ENCODE results near the gene COL1A1.
A peak's percentile ranks its signal among the peaks of the same experiment; 100 is the strongest.

COL1A1 gene

DNA sequence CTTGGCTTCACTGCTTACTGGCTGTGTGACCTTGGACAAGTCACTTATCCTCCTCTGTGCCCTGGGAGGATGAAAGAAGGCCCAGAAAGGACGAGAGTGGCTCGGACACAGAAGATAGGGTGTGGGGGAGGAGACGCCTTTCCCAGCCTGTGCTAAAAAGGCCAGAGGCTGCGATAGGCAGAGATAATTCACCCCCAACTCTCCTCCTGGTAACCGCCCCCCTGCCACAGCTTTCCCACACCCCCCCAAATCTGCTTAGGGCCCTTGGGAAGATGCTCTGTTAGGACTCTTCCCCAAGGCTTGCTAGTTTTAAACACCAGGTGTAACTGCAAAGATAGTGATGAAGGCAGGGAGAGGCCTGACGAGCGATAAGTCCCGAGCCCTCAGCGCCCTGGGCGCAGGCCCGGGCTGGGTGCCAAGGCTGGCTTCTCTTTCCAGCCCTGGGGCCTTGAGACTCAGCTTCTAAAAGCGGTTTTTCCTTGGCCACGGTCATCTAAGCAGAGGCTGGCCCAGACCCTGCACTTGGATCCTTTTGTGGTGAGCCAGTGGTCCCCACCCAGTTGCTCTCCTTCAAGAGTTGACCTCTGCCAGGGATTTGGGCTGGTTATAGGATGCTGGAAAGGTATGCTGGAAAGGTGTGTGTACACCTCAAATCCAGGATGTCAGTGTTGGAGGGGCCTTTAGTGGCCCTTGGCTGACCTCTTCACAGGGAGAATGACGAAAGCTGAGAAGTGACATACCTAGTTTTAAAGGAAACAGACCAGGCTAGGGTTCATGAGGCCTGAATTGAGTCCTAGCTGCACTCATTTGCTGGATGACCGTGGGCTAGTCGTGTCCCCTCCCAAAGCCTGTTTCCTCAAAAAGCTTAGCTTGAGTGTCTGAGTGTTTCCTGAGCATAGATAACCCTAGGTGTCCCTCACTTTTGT is 47.5 kb downstream of the COL1A1 start:
- DNase-seq, result no peak

DNA sequence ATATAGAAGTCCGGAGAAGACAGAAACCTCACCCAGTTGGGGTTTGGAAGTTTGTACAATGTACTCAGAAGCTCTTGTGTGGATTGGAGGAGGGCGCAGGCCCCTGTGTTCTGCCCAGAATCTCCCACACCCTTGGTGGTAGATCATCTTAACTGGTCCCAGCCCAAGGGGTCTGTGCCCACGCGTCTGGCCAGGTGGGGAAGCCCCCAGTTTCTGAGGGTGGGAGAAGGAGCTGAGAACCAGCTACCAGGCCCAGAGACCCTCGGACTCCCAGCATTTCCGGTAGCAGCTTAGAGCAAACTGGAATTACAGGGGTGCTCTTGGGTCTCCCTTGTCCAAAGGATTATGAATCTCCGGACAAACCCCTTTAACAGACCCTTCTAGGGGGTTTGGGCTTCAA is 48.7 kb downstream of the COL1A1 start:
- no peak for DNase-seq

DNA sequence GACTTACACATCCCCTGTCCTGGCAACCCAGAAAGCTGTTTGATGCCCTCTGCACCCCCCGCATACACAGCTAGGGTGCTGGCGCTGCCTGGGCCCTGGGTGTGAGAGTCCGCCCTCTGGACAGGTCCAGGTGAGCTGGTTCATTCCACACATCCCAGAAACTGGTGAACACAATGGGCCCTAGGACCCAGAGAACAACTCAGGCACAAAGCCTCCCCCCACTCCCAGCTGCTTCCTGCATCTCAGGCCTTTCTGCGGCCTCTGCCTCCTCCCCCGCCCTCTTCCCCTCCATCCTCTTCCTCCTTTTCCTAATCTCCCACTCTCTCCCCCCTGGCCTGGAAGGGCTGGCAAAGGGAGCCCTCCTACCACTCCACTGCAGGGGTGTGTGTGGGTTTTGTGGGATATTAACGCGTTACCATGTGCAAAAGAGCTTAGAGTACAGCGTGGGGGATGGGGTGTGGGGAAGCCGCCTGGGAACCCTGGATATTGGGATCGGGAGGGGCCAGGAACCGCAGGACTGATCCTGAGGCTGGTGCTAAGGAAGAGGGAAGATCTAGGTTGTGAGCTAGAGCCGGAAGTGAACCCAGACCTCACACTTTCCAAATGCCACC is 49.4 kb downstream of the COL1A1 start:
- peak; percentile 92 for DNase-seq

DNA sequence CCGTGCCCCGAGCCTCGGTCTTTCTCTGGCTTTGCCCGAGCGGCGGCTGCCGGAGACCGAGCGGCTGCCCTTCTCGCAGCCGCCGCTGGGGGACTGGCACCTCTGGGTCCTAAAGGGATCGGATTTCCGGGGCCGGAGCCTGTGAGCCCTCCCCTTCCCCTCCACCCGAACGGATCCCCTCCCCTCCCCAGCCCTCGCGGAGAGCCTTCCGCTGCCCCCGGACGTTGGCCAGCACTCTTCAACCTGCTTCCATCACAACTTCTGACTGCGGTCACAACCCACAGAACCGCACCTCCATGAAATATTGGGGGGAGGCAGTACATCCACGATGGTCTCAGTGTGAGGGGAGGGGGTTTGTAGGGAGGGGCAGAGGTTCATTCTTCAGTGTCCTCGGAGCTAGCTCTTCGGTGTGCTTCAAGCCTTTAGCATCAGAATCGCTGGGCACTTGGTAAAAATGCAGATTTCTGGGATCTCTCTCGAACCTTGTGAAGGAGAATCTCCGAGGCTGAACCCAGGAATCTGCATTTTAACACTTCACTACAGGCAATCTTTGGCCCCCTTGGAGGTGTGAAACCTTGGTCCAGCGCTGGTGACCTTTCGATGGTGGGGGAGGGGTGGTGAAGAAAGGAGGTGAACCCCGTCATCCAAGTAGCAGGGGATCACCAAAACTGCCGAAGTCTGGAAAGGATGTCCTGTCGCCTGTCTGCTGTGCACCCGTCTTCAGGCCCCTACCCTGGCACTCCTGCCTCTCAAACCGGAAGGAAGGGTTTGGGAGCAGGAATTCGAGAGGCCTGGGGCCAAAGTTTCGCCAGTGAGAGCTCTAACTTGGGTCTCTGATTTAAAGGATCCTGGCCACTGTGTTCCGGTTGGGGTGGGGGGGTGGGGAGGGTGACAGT is 50.1 kb downstream of the COL1A1 start:
- DNase-seq, result peak; percentile 95

DNA sequence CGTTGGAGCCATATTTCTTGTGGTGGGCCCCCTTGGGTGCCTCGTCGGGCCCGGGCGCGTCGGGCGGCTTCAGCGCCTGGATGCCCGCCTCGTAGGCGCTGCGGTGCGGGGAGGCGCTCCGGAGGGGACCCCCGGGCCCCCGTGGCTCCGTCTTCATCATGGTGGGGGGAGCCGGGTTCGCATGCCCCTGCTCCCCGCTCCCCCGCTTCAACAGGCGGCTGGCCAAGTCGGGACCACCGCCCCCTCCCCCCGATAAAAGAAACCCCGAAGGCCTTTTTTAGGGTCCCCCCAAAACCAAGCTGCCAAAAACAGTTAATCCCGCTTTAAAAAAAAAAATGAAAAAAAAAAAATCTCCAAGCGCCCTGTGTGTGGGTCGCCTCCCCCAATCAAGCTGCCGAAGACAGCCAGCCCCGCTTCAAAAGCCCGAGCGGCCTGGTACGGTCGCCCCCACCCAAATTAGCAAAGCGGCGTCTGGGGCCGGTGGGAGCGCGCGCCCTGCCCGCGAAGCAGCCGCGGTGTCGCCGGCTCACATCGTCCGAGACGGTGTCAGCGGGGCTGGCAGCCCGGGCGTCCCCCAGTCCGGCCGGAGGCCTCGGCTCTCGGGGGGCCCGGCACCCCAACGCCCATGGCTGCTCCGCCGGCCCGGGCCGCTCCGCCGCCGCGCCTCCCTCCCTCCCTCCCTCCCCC is 50.9 kb downstream of the COL1A1 start, which contains the start of gene PPP1R9B:
PPP1R9B (minus strand) TSS at position 324 of the 687 bp plus-strand sequence; CDS start at position 160, 164 bp downstream.
- no peak for DNase-seq

DNA sequence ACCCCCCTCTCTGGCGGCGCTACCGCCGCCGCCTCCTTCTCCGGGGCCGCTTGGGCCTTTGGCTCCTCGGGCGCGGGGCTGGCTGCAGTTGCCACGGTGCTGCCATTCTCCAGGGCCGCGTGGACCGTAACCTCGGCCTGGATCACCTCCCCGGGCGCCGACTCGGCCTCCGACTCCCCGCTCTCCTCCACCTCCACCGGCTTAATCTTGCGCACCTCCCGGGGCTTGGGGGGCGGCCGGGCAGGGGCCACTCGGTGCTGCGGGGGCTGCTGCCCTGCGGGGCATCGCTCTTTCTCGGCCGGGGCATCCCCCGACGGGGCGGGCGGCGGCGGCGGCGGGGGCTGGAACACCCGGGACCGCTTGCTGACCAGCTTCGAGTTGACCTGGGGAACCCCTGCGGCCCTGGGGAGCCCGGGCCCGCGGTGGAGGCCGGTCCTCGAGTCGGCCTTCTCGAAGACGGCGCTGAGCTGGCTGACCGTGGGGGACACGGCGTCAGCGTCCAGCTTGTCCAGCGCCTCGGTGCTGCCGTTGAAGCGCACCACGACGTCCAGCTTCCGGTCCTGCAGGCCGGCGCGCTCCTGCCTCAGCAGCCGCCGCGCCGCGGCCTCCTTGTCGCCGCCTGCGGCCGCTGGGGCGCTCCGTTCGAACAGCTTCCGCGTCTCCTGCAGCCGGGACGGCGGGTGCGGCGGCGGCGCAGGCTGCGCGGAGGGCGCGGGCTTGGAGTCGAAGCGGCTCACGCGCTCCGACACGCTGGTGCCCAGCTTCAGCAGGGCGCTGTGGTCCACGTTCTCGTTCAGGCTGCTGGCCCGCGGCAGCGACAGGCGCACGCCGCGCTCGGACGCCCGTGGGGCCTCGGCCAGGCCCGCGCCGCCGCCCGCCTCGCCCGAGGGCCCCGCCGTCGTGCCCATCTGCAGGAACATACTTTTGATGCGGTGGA is 51.7 kb downstream of the COL1A1 start:
- DNase-seq, result peak; percentile 57

DNA sequence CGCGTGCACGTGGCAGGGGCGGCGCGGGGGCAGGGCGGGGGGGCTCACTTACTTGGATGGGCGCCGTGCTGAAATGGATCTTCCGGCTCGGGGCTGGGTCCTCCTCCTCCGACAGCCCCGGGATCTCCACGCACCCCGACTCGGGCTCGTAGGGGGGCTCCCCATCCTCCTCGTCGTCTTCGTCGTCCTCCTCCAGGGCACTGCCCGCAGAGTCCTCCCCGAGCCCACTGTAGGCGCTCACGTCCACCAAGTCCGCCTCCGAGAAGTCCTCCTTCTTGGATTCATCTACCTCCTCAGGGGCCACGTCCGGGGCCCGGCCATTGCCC is 52.4 kb downstream of the COL1A1 start:
- no peak for DNase-seq

DNA sequence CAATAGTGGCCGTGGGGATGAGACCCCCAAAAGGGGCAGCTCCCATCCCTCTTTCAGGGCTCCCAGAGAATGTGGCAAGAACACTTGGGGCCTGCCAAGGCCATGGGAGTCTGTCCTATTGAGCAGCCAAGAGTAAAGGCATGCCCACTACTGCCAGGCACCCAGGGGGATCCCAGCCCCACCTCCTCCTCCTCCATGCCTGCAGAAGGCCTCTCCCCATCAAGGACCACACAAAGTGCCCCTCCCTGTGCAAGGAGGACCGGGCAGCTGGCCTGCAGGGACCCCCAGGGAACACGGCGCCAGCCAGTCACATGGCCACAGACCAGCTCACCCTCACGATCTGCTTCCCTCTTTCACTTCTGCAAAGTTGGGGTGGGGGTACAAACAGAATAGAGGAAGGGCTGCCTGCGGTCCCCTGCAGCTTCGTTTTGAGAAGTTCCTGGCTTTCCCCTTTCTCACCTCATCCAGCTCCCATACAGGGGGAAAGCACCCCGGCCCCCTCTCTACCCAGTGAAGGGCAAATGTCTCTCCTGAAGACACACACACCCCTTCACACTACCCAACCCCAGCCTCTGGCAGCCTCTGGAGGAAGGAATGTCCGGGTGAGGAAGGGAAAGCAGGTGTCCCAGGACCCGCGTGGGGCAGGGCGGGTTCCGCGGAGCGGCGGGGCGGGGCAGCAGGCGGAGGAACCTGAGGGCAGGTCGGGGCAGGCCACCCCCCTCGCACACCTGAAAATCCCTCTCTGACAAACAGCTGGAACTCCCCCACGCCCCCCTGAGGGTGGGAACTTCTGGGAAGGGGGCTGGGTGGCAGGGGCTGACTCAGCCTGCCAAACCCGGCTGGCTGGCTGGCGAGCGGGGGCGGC is 53.0 kb downstream of the COL1A1 start:
- peak; percentile 64 for DNase-seq

DNA sequence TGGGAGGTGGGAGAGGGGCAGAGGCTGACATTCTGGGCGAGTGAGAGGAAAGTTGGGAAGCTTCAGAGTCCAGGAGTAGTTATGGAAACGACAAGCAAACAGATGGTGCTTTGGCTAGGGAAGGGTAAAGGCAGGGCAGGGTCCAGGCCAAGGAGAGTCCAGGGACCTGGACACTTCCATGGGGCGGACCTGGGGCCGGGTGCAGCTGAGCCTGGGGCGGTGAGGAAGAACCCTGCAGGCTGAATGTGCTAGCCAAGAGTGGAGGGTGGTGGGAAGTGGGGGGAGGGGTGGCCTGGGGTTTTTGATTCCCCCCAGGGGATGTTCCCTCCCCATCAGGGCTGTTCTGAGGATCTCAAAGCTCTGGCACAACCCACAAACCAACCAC is 53.6 kb downstream of the COL1A1 start:
- DNase-seq, result no peak

DNA sequence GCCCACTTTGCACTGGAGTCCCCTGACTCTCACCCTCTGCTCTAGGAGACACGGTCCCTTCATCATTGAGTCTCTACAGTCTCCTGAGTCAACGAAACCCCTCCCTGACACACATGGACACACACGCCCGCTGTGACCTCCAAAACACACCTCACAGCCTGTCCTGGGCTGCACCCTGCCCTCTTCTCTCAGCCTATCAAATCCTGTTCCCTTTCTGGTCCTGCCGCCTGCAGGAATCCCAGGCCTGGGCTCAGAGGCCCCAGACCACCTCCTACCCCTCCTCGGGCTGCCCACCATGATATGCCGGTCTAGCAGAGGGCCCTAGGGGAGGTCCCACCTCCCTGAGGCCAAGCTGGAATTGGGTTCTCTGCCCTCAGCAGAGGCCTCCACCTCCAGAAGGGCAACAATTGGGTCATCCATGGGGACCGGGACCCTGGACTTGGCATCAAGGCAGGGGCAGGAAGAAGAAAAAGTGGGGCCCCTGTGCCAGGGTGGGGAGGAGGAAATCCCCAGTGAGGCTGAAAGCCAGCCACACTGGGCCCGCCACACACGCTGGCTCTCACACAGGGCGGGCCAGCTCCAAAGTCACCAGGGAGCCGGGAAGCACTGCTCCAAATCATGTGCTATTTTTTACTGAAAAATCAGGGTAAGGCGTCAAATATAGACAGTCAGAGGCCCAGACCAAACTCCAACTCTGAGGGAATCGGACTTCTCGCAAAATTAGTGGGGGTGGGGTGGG is 54.3 kb downstream of the COL1A1 start:
- no peak for DNase-seq

DNA sequence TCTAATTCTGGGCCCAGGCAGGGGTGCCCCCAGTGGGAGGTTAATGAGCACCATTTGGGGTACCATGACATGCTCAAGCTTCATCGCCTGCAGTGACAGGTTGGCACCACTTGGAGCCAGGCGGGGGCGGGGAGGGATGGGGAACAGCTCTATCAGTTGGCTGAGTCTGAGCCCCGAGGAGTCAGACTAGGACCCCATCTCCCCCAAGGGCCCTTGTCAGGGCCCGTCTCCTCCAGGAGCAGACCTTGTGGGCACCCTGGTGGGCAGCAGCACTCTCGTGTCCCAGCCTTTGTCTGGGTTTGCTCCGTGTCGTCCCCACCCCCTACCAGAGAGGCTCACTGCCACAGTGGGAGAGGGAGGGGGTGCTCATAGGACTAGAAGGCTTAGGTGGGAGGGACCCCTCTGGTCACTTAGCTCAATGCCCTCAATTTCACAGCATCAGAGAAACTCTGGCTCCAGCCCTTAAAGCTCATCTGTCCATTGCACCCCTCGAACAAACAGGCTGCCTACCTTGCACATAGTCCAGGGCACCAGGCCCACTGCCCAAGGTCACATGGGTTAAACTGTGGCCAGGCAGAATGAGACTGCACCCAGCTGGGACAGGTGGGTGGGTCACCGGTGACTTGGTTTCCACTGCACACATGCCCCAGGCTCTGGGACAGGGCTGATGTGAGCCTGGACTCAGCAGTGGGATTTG is 55.1 kb downstream of the COL1A1 start:
- no peak for DNase-seq

DNA sequence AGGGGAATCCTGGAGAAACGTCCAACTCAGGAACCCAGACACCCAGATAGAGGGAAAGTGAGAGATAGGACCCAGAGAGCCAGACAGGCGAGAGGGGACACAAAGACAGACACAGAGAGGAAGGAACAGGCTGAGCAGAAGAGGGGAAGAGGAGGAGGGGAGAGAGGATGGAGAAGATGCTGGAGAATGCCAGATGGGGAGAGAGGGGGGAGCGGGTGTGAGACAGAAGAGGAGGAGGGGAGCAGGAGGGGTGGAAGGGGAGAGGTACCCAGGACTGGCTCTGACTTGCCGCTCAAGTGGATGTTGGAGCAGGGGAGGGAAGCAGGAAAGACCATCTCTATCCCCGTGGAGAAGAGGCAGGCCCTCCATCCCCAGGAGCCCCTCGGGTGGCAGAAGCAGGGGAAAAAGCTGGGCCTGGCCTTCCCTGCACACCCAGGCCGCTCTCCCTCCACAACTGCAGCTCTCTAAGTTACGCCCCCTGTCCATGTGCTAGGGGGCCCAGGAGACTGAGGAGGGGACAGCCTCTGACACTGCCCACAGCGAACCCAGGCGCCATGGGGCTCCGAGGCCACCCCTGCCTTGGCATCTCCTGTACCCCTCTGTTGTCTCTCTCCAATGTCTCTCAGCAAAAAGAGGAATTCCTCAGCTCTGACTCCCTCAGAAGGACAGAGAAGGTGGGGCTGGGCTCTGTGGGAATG is 55.8 kb downstream of the COL1A1 start:
- DNase-seq, result no peak

DNA sequence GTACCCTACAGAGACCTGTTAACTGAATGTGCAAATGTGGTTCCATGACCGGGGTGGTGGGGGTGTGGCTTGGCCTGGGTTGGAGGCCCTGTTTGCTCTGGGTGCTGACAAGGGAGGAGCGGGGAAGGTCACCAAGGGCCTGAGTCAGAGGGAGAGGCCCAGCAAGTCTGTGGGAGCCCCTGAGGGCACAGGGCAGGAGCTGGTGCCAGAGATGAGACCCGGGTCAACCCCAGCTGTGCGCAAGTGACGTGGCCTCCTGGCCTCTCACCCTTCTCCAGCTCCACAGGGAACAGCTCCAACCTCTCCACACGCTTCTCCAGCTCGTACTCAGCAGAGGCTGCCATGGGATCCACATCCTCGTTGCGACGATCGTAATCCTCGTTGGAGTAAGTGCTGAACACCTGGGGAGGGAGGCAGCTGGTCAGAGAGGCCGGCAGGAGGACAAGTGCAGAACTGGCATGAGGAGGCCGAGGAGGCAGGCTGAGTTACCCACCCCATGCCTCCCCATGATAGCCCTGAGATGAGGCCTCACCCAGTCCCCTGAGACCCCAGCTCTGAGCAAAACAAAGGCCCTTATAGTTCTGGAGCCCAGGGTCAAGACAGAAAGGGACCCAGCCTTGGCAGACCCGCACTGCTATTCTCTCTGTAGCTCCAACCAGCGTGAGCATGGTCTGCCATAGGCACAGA is 56.4 kb downstream of the COL1A1 start:
- no peak for DNase-seq

DNA sequence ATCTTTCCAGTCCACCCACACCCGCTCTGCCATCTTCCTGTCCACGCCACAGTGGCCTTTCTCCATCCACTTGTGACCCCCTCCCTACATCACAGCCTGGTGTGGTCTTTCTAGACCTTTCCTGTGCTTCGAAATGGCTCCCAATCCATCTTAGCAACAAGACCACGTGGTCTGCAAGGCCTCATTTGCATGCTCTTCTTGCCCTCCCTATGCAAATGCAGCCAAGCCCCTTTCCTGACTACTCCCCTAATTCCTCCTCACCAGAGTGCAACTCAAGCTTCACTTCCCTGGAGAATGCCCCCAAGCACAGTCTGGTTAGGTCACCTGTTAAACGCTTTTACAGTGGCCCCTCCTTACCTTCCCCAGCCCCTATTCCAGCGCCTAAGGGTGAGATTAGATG is 57.1 kb downstream of the COL1A1 start:
- no peak for DNase-seq

DNA sequence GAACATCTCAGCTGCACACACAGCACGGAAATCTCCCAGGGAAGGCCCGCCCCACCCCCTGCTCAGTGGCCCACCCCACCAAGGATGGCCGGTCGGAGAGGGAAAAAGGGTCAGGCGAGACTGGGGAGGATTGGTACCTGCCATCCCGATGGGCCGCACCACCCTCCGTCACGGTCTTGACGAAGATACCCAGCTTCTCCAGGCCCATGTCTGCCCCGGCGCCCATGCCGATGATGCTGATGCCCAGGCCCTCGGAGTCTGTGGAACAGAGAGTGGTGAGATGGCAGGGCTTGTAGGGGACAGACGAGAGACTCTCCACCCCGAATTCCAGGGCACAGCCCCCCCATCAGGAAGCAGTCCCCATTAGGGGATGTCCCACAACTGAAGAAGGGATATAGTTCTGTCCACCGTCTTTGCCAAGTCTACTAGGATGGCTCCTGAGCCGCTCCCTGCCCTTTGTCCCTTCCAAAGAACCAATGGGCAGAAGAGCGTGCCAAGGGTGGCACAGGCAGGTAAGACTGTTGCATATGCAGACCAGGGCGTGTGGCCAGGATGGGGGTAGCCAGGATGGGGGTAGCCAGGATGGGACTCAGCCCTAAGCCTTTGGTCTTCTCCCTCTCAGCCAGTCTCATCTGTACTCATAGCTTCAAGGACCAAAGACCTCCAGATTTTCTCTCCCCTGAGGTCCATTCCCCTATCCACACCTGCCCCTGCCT is 57.8 kb downstream of the COL1A1 start:
- no peak for DNase-seq

DNA sequence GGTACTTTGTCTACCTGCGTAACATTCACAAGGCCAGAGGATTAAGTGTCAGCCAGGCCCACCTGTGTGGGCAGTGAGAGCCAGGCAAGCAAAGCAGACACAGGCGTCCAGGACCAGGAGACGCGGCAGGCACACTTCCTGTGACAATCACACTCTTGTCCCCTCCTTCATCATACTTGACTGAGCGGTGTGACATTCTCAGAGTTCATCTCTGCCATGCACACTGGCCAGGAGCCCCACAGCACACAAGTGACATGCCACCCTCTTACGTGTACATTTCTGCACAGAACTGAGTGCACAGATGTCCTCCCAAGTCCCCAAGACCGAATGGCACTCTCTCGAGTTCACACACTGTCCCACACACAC is 59.7 kb downstream of the COL1A1 start:
- no peak for DNase-seq

Measured in fibroblast of skin of back (primary cell).